ENCODE measurements around the gene CDH9.
"Not testable (repeated sequence)": the region's sequence is repeated elsewhere in the genome, so short reads cannot be mapped to it uniquely, and the experiment has no call there.

The CDH9 gene

GRCh38 chr5:26864061-26864460 is 174.3 kb downstream of the CDH9 start:
- no peak for DNase-seq (ENCODE audit: extremely low read depth, insufficient read length)
- no peak for TF ChIP-seq CTCF (IDR thresholded peaks at IDR 0.05; ENCODE audit: insufficient read depth, low read length, poor library complexity, severe bottlenecking)
- no peaks in the 10 kb centered on the region for H3K27me3 ChIP-seq (replicated peaks; ENCODE audit: control insufficient read depth, insufficient read depth, low read length)
- no peaks in the 10 kb centered on the region for H3K36me3 ChIP-seq (ENCODE audit: control insufficient read depth, insufficient read depth, low read length)
- no peak overlapping the region for H3K4me3 ChIP-seq (replicated peaks; ENCODE audit: low read depth, low read length)

DNA sequence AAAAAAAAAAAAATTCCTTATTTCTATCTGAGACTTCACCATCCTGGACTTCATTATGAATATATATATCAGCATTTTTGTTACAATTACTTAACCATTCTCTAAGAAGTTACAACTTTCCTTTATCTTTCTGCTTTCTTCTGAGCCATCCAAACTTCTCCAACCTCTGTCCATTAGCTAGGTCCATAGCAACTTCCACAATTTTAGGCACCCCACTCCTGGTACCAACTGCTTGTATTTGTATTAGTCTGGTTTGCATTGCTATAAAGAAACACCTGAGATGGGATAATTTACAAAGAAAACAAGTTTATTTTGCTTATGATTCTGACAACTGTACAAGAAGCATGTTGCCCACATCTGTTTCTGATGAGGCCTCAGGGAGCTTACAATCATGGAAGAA is 182.1 kb downstream of the CDH9 start:
- no peak overlapping the region for H3K4me3 ChIP-seq (replicated peaks; ENCODE audit: low read depth, low read length)
- H3K27me3 ChIP-seq (replicated peaks; ENCODE audit: control insufficient read depth, insufficient read depth, low read length): no peaks in the 10 kb centered on the region
- no peak for TF ChIP-seq CTCF (IDR thresholded peaks at IDR 0.05; ENCODE audit: insufficient read depth, low read length, poor library complexity, severe bottlenecking)
- no peak for DNase-seq (ENCODE audit: extremely low read depth, insufficient read length)
- H3K36me3 ChIP-seq (ENCODE audit: control insufficient read depth, insufficient read depth, low read length): no peaks in the 10 kb centered on the region

- DNase-seq (ENCODE audit: extremely low read depth, insufficient read length); H3K27me3 ChIP-seq (replicated peaks; ENCODE audit: control insufficient read depth, insufficient read depth, low read length); H3K36me3 ChIP-seq (ENCODE audit: control insufficient read depth, insufficient read depth, low read length); H3K4me3 ChIP-seq (replicated peaks; ENCODE audit: low read depth, low read length): not testable (repeated sequence)
These were observed 185.9 kb downstream of the CDH9 start for GRCh38 chr5:26852450-26852849.

- Histone ChIP-seq H3K36me3 (ENCODE audit: control insufficient read depth, insufficient read depth, low read length) (no peaks in the 10 kb centered on the region), H3K27me3 (replicated peaks; ENCODE audit: control insufficient read depth, insufficient read depth, low read length) (no peaks in the 10 kb centered on the region), H3K4me3 (replicated peaks; ENCODE audit: low read depth, low read length) (no peak overlapping the region)
- TF ChIP-seq CTCF (IDR thresholded peaks at IDR 0.05; ENCODE audit: insufficient read depth, low read length, poor library complexity, severe bottlenecking): no peak
- no peak for DNase-seq (ENCODE audit: extremely low read depth, insufficient read length)
These were observed 191.2 kb downstream of the CDH9 start for GRCh38 chr5:26847041-26847736.

DNA sequence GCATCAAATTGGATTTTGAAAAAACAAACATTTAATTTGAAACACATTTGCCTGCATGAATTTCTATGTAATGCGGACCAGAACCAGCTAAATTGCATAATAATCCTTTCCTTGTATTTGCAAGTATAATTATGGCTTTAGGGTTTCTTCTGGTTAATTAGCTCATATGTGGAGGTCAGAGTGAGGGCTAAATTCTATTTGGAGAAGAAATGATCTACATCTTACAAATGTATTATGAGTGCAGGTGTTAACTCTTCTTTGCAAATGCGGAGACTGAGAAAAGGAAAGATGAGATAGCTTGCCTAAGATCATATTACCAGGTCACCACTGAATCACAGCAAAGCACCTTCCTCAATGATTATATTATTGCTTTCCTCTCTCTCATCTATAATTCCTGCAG is 194.7 kb downstream of the CDH9 start:
- no peak overlapping the region for H3K4me3 ChIP-seq (replicated peaks; ENCODE audit: low read depth, low read length)
- no peaks in the 10 kb centered on the region for H3K36me3 ChIP-seq (ENCODE audit: control insufficient read depth, insufficient read depth, low read length)
- TF ChIP-seq CTCF (IDR thresholded peaks at IDR 0.05; ENCODE audit: insufficient read depth, low read length, poor library complexity, severe bottlenecking): no peak
- no peaks in the 10 kb centered on the region for H3K27me3 ChIP-seq (replicated peaks; ENCODE audit: control insufficient read depth, insufficient read depth, low read length)
- DNase-seq (ENCODE audit: extremely low read depth, insufficient read length): no peak

DNA sequence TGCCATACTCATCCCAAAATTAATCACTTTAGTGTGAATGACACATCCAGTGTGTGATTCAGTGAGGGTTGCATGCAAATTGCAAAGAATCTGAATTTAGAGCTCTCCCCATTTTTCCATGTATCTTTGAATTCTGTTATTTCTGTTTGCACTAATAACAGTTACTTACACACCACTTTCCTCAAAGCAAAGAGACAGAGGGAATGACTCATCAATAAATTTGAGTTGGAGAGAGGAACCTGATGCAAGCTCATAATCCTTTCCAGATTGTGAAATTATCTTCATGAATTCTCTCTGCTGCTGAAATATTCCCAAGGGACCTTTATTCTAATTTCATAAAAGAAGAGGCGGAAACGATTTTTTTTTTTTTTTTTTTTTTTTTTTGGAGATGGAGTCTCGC is 204.8 kb downstream of the CDH9 start:
- Histone ChIP-seq H3K27me3 (replicated peaks; ENCODE audit: control insufficient read depth, insufficient read depth, low read length) (no peaks in the 10 kb centered on the region), H3K36me3 (ENCODE audit: control insufficient read depth, insufficient read depth, low read length) (no peaks in the 10 kb centered on the region), H3K4me3 (replicated peaks; ENCODE audit: low read depth, low read length) (no peak overlapping the region)
- TF ChIP-seq CTCF (IDR thresholded peaks at IDR 0.05; ENCODE audit: insufficient read depth, low read length, poor library complexity, severe bottlenecking): no peak
- no peak for DNase-seq (ENCODE audit: extremely low read depth, insufficient read length)

Data from GM06990 (cell line).